NOMO-1 (cell line): ENCODE data around the gene AKR1C1.
"Not testable (repeated sequence)": the region's sequence is repeated elsewhere in the genome, so short reads cannot be mapped to it uniquely, and the experiment has no call there.

Experiments
- DNase-seq, 2 experiments: peaks; one replicate each; lab custom pipeline; 2025; ENCODE audit not compliant: unreplicated experiment in 2 of 2; lab: John Stamatoyannopoulos, UW

The AKR1C1 gene

DNA sequence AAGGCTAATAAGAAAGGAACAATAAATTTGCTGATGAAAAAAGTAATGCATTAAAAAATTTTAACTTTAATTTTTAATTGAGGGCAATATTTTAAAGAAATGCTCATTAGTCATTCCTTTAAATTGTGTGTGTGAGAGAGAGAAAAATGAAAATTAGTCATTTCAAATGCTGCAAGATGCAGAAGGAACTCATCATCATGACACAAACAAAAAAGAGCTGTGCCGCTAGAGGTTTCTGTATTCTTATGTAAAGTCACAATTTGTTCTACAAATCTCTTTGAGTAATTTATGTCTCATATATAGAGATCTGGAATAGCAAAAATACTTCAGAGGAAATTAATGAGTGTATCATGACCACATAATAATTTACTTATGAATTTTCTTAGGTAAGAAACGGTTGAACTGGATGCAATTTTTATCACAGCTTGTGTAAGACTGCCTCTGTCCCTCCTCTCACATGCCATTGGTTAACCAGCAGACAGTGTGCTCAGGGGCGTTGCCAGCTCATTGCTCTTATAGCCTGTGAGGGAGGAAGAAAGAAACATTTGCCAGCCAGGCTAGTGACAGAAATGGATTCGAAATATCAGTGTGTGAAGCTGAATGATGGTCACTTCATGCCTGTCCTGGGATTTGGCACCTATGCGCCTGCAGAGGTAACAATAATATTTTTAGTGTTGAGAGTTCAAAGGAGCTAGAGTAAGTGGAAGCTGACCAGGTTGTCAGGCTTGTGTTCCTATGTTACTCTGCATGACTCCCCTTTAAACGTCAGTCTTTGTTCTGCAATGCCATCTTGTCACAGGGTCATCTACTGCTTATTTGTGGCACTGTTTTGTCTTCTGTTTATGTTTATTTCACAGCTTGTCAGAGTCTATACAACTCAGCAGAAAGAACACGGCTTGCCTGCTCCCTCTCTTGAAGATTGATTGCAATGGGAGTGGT lies at the start of gene AKR1C1:
Gene AKR1C1 (plus strand): TSS at position 540 of the 939 bp plus-strand sequence. CDS start 30 bp downstream, at position 570.
- DNase-seq = peak in 1 of 2 experiments; percentile 29

DNA sequence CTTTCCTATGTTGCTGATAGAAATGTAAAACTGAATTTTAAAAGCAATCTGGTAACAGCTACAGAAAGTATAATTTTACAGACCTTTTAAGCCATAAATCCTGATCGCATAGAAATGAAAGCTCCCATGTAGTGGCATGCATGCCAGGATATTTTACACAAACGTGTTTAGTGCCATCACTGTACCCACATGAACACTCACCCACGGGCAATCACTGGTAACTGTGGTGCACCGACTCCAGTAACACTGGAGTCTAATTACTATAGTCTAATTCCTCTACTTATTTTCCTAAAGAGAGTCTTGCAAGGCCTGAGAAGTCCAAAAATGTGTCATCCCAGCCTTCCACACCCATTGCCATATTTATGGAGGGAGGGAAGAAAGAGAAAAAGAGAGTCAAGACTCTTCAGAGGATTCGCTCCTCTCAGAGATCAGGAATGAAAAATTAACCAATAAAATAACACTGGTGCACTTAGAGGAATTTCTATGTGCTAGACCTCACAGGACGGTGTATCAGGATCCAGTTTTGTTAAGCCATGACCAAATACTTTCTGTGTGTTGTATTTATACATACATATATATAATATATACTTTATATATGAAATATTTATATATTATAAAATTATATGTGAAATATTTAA lies 48.9 kb upstream of the AKR1C1 start:
- DNase-seq = no peak

DNA sequence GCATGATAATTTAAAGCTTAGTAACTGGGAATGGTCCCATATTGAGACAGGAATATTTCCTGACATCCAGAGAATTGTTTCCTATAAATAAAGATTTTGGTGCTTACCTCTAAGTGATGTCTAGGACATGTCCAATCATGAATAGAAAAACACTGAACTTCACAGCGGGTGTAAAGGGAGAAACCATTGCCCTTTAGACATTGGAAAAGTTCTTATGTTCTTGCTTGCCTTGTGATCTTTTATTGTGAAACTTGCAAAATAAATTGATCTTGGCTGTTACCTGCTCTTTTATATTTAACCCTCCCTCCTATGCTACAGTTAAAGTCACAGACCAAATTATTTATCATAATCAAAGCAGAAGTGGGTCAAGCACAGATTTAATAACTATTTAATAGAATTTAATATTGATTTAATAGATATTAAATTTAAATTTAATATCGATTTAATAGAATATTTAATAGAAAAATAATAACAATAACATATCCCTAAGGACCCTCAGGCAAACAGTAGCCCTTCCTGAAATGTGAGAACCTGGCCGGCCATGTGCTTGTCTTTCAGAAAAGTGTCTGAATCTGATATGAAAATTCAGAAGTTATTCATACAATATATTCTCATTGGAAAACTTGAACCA lies 47.0 kb upstream of the AKR1C1 start:
- no peak for DNase-seq

DNA sequence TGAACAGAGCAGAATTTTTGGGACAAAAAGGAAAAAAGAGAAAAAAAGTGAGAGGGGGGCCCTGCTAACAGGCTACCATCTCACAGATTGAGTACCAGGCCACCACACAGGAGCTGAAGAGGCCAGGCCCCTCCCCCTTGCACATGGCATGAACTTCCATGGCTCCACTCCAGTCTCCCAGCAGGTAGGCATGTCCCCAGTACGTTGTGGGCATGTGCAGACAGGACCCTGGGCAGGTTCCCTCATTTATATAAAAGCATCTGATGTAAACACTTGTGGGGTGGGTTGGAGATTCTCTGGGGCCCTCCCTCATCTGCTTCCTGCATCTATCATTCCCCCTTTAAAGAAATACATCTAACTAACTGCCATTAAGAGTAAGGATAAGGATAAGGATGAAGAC lies 45.0 kb upstream of the AKR1C1 start:
- DNase-seq = no peak

DNA sequence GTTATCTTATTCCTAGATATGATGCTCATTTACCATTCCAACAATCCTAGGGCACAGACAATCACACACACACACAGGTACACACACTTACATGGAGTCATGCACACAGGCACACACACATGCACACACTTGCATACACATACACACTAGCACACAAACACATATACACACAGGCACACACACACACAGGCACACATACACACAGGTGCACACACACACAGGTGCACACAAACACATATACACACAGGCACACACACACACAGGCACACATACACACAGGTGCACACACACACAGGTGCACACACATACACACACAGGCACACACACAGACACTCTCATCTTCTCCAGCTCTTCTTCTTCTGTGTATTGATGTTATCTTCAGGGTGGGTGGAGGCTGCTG lies 38.7 kb upstream of the AKR1C1 start:
- DNase-seq = not testable (repeated sequence)

DNA sequence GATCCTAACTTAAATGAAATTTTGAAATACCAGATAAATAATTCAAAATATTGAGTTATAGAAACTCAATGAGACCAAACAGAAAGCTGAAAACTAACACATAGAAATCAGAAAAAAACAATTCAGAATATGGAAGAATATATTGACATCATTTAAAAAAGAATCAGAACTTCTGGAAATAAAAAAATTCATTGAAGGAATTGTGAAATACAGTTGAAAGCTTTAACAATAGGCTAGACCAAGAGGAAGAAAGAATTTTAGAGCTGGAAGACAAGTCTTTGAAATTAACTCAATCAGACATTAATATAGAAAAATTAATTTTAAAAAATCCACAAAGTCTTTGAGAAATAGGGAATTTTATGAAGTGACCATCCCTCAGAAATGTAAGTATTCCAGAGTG lies 36.8 kb upstream of the AKR1C1 start:
- no peak for DNase-seq

DNA sequence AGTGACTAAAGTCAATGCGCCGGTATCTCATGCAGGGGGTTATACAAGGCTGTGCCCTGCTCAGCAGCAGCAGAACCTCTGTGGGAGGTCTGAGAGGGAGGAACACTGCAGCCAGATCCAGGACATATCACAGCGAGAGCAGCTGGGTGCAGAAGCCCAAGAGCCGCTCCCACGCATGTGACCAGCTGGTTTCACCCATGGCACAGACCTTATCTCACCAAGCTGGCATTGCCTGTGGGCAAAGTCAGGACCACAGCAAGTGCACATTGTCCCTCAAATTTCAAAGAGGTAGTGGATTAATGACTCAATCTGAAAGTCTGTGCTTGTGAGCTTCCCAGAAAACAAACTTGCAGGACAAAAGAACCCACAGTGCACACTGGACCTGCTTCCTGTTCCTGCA lies 31.6 kb upstream of the AKR1C1 start:
- DNase-seq = no peak

DNA sequence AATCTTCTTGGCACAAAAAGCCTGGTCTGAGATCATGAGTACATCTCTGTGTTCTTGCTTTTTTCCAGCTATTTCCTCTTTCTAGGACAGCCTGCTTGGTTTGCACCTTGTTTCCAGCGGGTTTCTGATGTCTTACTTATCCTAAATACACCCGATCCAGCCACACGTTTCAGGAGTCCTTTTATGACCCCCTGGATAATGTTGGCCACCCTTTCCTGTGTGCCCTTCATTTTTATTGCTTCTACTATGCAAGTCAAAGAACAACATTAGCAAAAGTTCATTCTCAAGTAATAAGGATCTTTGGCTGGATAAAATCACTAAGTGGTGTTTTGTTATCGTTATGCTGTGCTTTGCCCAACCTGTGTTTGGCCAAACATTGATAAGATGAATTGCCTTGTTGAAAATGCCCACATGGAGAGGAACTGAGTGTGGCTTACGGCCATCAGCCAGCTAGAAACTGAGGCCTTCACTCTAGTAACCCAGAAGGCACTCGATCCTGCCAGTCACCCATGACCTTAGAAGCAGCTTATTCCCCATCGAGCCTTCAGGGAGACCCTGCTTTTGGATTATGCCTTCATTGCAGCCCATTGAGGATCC lies 28.7 kb upstream of the AKR1C1 start:
- DNase-seq = no peak

DNA sequence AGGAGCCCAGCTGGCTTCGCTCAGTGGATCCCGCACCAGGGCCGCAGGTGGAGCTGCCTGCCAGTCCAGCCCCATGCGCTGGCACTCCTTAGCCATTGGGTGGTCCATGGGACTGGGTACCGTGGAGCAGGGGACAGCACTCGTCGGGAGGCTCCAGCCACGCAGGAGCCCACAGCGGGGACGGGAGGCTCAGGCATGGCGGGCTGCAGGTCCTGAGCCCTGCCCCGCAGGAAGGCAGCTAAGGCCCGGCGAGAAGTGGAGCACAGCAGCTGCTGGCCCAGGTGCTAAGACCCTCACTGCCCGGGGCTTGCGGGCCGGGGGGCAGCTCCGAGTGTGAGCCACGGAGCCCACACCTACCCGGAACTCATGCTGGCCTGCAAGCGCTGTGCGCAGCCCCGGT lies 25.9 kb upstream of the AKR1C1 start:
- no peak for DNase-seq

DNA sequence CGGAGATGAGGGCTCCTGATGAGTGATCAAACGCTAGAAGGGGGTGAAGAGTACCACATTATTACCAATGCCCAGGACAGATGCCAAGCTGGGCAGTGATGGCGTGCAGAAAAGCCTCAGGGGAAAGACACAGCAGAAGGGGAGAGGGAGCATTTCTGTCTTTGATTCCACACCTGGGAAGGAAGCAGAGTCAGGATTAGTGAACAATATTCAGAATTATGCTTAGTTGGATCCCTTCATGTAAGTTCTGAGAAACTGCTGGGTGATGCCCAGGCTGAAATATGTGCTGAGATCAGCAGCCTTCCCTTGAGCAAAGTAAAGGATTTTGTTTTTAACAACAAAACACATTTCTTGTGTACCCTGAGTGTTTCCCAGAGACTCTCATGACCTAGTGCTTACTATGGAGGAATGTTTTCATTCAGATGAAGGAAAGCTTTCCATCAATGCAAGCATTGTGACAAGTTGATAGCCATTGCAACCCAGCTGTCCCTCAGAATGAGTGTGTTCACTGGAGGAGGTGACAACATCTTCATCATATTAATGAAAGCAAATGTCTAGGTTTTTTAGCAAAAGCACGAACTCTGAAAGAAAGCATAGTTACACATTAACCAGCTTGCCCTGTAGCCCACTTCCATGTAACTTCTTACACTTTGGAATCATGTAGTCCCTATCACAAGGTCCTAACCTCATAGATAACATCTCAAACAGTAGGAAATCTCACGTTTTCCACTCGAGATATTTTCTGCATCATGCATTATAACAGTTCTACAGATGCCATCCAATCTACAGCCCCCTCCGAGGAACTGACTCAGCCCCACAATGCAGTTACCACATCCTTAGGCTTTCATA lies 23.8 kb upstream of the AKR1C1 start:
- DNase-seq = no peak

DNA sequence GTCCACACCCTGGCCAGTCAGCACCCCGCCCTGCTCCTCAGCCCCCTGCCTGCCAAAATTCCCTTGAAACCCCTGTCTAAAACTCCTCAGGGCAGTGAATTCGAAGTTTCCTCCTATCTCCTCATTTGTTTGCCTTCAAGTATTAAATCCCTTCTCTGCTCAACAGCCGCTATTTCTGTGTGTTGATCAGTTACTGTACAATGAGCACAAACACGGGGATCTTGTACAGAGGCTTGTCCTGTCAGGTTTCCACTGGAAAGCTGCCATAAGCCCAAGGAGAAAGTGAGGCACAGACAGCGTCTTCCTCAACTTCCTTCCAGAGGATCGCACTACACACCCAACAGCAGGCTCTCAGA lies 23.2 kb upstream of the AKR1C1 start:
- not testable (repeated sequence) for DNase-seq

DNA sequence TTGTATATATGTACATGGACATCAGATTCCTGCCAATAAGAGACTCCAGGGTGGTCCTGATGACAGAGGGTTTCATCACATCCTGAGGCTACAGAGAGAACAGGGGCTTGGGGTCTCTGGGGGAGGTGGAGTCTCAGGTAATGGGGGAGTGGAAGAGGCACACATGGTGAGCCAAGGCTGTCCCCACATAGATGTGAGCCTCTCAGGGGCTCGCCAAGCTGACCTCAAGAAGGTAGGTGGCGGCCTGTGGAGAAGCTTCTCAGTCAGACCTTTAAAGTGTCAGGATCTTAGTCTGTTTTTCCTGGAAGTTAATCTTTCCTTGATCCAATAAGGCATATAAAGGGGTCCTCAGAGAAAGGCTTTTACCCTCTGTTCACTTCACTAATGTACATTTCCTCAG lies 22.3 kb upstream of the AKR1C1 start:
- not testable (repeated sequence) for DNase-seq

DNA sequence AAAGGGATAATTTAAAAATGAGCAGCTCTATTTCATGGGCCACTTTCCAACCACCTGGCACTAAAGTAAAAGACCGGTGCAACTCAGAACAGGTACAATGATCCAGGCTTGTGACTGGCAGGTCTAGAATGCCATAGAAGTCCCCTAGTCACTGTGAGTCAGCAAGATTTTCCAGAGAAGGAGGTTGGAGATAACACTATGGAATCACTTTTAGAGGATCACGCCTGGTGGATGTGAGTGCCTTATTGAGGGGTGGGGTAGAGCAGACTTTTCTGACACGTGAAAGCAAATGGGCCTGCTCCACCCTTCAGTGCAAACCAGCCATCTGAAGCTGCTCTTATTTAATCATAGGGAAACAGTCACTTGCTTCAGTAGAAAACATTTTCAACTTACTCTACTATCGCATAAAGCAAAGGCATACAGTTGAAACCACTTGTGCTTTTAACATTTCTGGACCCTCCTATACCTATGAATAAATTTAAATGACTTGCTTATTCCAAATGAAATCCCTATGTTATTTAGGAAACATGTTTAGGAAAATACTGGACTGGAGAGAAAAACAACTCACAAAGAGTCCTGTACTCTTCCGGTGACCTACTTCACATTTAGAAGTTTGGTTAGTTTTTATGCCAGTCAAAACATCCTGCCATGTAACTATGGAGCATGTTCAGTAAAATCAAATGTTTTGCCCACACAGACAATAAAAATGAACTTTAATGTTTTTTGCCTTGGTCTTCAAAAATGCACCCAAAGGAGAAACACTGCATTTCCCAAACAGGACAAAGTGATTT lies 21.5 kb upstream of the AKR1C1 start:
- DNase-seq = no peak

DNA sequence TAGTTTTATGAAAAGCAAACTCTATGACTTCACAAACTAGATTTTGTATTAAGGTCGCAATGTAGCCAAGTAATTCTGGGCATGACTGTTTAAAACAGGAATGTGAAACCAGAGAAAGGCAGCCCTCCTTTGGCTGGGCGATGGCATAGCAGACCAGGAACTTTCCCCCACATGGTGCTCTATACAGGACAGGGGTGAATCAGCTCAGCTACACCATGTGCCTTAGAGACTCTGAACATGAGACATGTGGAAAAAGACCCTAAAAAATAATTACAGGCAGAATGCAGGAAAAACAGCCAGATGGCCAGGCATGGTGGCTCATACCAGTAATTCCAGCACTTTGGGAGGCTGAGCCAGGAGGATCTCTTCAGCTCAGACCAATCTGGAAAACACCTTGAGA lies 20.3 kb upstream of the AKR1C1 start:
- DNase-seq = not testable (repeated sequence)

DNA sequence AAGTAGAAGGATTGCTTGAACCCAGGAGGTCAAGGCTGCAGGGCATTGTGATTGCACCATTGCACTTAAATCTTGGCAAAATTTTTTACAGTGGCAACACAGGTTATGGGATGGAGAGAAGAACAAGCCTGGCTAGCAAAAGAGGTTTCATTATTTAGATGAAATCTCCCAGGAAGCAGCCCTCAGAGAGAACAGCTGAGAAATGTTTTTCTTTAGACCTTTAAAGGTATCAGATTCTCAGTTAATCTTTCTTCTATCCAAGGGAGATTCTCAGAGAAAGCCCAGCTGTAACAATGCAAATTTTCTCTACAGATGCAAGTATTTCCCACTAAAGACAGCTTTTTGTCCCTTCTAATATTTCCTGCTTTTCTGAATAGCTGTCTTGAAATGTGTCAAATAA lies 19.8 kb upstream of the AKR1C1 start:
- not testable (repeated sequence) for DNase-seq

DNA sequence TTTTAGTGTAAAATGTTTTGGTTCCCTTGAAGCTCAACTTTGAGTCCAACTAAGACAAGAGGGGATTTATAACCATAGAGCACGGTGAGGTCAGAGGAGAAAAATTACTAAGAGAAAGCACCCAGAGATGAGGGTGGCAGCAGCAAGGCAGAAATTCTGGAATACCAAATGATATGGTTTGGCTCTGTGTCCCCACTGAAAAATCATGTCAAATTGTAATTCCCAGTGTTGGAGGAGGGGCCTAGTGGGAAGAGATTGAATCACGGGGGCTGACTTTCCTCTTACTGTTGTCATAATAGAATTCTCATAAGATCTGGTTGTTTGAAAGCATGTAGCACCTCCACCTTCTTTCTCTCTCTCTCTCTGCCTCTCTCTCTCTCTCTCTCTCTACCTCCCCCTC lies 19.4 kb upstream of the AKR1C1 start:
- no peak for DNase-seq

DNA sequence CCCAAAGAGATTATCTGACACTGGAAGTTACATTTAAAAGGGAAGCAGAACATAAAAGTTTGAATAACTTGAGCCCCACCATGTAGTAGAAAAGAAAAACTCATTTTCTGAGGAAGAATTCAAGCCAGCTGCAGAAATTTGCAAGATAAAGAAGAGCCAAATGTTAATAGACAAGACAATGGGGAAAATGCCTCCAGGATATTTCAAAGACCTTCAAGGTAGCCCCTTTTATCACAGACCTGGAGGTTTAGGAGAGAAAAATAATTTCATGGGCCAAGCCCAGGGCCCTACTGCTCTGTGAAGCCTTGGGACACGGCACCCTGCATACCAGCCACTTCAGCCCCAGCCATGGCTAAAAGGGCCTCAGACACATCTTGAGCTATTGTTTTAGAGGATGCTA lies 18.4 kb upstream of the AKR1C1 start:
- DNase-seq = no peak

DNA sequence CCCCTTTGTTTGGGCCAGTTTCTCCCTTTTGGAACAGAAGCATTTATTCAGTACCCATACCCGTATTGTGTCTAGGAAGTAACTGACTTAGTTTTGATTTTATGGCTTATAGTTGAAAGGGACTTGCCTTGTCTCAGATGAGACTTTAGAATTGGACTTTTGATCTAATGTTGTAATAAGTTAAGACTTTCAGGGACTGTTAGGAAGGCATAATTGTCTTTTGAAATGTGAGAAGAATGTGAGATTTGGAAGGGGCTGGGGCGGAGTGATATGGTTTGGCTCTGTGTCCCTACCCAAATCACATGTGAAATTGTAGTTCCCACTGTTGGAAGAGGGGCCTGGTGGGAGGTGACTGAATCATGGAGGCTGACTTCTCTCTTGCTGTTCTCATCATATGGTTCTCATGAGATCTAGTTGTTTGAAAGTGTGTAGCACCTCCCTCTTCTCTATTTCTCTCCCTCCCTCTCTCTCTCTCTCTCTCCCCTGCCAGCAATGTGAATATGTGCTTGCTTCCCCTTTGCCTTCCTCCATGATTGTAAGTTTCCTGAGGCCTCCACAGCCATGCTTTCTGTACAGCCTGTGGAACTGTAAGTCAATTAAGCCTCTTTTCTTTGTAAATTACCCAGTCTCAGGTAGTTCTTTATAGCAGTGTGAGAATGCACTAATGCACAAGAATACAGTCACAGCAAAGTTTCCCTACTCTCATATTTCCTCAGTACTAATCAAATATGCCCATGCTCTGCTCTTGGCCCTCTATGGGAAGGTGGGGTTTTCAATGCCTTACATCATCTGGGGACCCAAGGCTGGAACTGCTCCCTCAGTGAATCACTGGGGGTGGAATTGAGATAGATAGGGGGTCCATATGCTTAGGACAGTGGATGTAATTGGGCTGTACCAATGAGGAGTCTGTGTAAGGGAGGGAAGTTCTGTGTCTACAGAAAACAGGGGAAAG lies 17.2 kb upstream of the AKR1C1 start:
- DNase-seq = no peak
